ENCODE measurements around the gene TRIM42. TPM values are rescaled to one million over a fixed set of nuclear protein-coding genes. Genes with fewer than 3 reads are reported as not detected.

The TRIM42 gene
- polyA plus RNA-seq, 1 donor from 2014 or later, result not detected

DNA sequence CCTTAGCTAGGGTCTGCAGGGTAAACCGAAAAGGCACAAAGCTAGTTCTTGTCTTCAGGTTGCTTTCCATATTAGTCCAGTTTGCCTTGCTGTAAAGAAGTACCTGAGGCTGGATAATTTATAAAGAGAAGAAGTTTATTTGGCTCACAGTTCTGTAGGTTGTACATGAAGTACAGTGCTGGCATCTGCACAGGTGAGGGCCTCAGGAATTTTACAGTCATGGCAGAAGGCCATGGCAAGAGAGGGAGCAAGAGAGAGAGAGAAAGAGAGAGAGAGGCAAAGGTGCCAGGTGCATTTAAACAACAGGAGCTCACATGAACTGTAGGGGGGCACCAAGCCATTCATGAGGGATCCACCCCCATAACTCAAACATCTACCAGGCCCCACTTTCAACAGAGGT, 26.9 kb downstream of the TRIM42 start:
- TF ChIP-seq, protein P1, sequence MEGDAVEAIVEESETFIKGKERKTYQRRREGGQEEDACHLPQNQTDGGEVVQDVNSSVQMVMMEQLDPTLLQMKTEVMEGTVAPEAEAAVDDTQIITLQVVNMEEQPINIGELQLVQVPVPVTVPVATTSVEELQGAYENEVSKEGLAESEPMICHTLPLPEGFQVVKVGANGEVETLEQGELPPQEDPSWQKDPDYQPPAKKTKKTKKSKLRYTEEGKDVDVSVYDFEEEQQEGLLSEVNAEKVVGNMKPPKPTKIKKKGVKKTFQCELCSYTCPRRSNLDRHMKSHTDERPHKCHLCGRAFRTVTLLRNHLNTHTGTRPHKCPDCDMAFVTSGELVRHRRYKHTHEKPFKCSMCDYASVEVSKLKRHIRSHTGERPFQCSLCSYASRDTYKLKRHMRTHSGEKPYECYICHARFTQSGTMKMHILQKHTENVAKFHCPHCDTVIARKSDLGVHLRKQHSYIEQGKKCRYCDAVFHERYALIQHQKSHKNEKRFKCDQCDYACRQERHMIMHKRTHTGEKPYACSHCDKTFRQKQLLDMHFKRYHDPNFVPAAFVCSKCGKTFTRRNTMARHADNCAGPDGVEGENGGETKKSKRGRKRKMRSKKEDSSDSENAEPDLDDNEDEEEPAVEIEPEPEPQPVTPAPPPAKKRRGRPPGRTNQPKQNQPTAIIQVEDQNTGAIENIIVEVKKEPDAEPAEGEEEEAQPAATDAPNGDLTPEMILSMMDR (IDR thresholded peaks at IDR 0.05; ENCODE audit: poor library complexity, severe bottlenecking), result no peak
- TF ChIP-seq, protein P2, sequence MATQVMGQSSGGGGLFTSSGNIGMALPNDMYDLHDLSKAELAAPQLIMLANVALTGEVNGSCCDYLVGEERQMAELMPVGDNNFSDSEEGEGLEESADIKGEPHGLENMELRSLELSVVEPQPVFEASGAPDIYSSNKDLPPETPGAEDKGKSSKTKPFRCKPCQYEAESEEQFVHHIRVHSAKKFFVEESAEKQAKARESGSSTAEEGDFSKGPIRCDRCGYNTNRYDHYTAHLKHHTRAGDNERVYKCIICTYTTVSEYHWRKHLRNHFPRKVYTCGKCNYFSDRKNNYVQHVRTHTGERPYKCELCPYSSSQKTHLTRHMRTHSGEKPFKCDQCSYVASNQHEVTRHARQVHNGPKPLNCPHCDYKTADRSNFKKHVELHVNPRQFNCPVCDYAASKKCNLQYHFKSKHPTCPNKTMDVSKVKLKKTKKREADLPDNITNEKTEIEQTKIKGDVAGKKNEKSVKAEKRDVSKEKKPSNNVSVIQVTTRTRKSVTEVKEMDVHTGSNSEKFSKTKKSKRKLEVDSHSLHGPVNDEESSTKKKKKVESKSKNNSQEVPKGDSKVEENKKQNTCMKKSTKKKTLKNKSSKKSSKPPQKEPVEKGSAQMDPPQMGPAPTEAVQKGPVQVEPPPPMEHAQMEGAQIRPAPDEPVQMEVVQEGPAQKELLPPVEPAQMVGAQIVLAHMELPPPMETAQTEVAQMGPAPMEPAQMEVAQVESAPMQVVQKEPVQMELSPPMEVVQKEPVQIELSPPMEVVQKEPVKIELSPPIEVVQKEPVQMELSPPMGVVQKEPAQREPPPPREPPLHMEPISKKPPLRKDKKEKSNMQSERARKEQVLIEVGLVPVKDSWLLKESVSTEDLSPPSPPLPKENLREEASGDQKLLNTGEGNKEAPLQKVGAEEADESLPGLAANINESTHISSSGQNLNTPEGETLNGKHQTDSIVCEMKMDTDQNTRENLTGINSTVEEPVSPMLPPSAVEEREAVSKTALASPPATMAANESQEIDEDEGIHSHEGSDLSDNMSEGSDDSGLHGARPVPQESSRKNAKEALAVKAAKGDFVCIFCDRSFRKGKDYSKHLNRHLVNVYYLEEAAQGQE (IDR thresholded peaks at IDR 0.05; ENCODE audit: borderline replicate concordance), result no peak
- no peak for TF ChIP-seq RAD21 (conservative IDR thresholded peaks at IDR 0.05)
- TF ChIP-seq TAF1 (IDR thresholded peaks at IDR 0.05; ENCODE audit: low read depth), result no peak
- no peak for TF ChIP-seq MXI1 (conservative IDR thresholded peaks at IDR 0.05; ENCODE audit: poor library complexity, severe bottlenecking)
- no peak for TF ChIP-seq EZH2 (IDR thresholded peaks at IDR 0.05; ENCODE audit: borderline replicate concordance, insufficient read depth, low read length, poor library complexity, severe bottlenecking)
- no peak for TF ChIP-seq SMC3 (conservative IDR thresholded peaks at IDR 0.05; ENCODE audit: poor library complexity)
- no peak for TF ChIP-seq POLR2AphosphoS5 (IDR thresholded peaks at IDR 0.05)
- Histone ChIP-seq H3K4me3 (ENCODE audit: low read length) (no peak overlapping the region), H3K9me2 (ENCODE audit: insufficient read depth, low read length) (no peaks in the 10 kb centered on the region), H3F3A (ENCODE audit: insufficient read depth, low read length, poor library complexity, severe bottlenecking) (no peaks in the 10 kb centered on the region), H3K4me2 (ENCODE audit: low read length) (no peak overlapping the region), H2AFZ (ENCODE audit: low read depth, low read length) (no peak overlapping the region), H3K36me3 (ENCODE audit: insufficient read depth, low read length) (no peaks in the 10 kb centered on the region), H4K20me1 (ENCODE audit: insufficient read depth) (no peaks in the 10 kb centered on the region), H3K79me2 (replicated peaks; ENCODE audit: insufficient read depth, low read length) (no peaks in the 10 kb centered on the region), H3K9ac (ENCODE audit: low read length) (no peak overlapping the region), H3K27me3 (ENCODE audit: insufficient read depth, low read depth, low read length) (no peaks in the 10 kb centered on the region), H3K9me3 (ENCODE audit: low read length) (no peaks in the 10 kb centered on the region), H3K27ac (ENCODE audit: low read length) (no peak overlapping the region)

GRCh38 chr3:140705954-140706353, 28.1 kb downstream of the TRIM42 start:
- H3K27ac ChIP-seq (ENCODE audit: low read length), result no peak overlapping the region
- TF ChIP-seq TAF1 (IDR thresholded peaks at IDR 0.05; ENCODE audit: low read depth) (no peak), POLR2AphosphoS5 (IDR thresholded peaks at IDR 0.05) (no peak), EZH2 (IDR thresholded peaks at IDR 0.05; ENCODE audit: borderline replicate concordance, insufficient read depth, low read length, poor library complexity, severe bottlenecking) (no peak), SMC3 (conservative IDR thresholded peaks at IDR 0.05; ENCODE audit: poor library complexity) (no peak), RAD21 (conservative IDR thresholded peaks at IDR 0.05) (no peak), MXI1 (conservative IDR thresholded peaks at IDR 0.05; ENCODE audit: poor library complexity, severe bottlenecking) (no peak), EP300 (conservative IDR thresholded peaks at IDR 0.05; ENCODE audit: poor library complexity, severe bottlenecking) (no peak)
- TF ChIP-seq, protein P2 (IDR thresholded peaks at IDR 0.05; ENCODE audit: borderline replicate concordance), result no peak
- TF ChIP-seq, protein P1 (IDR thresholded peaks at IDR 0.05; ENCODE audit: poor library complexity, severe bottlenecking), result no peak
- H2AFZ ChIP-seq (ENCODE audit: low read depth, low read length), result no peak overlapping the region
- no peak overlapping the region for H3K4me2 ChIP-seq (ENCODE audit: low read length)
- no peaks in the 10 kb centered on the region for H3K9me2 ChIP-seq (ENCODE audit: insufficient read depth, low read length)
- no peaks in the 10 kb centered on the region for H4K20me1 ChIP-seq (ENCODE audit: insufficient read depth)
- no peaks in the 10 kb centered on the region for H3K79me2 ChIP-seq (replicated peaks; ENCODE audit: insufficient read depth, low read length)
- H3K4me3 ChIP-seq (ENCODE audit: low read length), result no peak overlapping the region
- H3K36me3 ChIP-seq (ENCODE audit: insufficient read depth, low read length), result no peaks in the 10 kb centered on the region
- no peaks in the 10 kb centered on the region for H3K27me3 ChIP-seq (ENCODE audit: insufficient read depth, low read depth, low read length)
- H3K9me3 ChIP-seq (ENCODE audit: low read length), result no peaks in the 10 kb centered on the region
- H3K9ac ChIP-seq (ENCODE audit: low read length), result no peak overlapping the region
- no peaks in the 10 kb centered on the region for H3F3A ChIP-seq (ENCODE audit: insufficient read depth, low read length, poor library complexity, severe bottlenecking)

Data from neural cell (in vitro differentiated cells).